ENCODE measurements around the gene ADAMTS12. TPM values are rescaled to one million over a fixed set of nuclear protein-coding genes. Genes with fewer than 3 reads are reported as not detected.

The ADAMTS12 gene
- total and polyA plus RNA-seq, 2 of the 8 experiments (the other 6 are each of a cell fraction or from before 2014, with no cell fraction given), result 6.4 to 12.8 TPM

- no peak for TF ChIP-seq SIN3A (conservative IDR thresholded peaks at IDR 0.05 in 1 of 2, IDR thresholded peaks at IDR 0.05 in 1 of 2; ENCODE audit: low read depth in 1 of 2, low read length in 2 of 2)
- no peak for TF ChIP-seq CHD1 (IDR thresholded peaks at IDR 0.05; ENCODE audit: low read depth, low read length)
- no peak for TF ChIP-seq POLR2AphosphoS5 (IDR thresholded peaks at IDR 0.05; ENCODE audit: low read depth, low read length)
- no peak for TF ChIP-seq JUN (IDR thresholded peaks at IDR 0.05; ENCODE audit: low read depth, low read length)
- no peak for TF ChIP-seq POU5F1 (IDR thresholded peaks at IDR 0.05; ENCODE audit: low read depth, low read length)
- TF ChIP-seq EGR1 (IDR thresholded peaks at IDR 0.05; ENCODE audit: borderline replicate concordance, low read depth, low read length), result no peak
- peak; percentile 89 for TF ChIP-seq MAFK (IDR thresholded peaks at IDR 0.05; ENCODE audit: low read depth, low read length)
- no peak for TF ChIP-seq HDAC6 (IDR thresholded peaks at IDR 0.05; ENCODE audit: low read depth, low read length)
- no peak for TF ChIP-seq SIRT6 (IDR thresholded peaks at IDR 0.05; ENCODE audit: low read length)
- no peak for TF ChIP-seq RXRA (IDR thresholded peaks at IDR 0.05; ENCODE audit: insufficient read depth, low read depth, low read length)
- no peak for TF ChIP-seq TAF7 (optimal IDR thresholded peaks at IDR 0.05; ENCODE audit: borderline replicate concordance, low read depth, low read length)
- no peak for TF ChIP-seq KDM1A (IDR thresholded peaks at IDR 0.05; ENCODE audit: borderline replicate concordance, low read length)
- no peak for TF ChIP-seq CREB1 (IDR thresholded peaks at IDR 0.05)
- no peak for TF ChIP-seq ASH2L (IDR thresholded peaks at IDR 0.05; ENCODE audit: low read length)
- peak; percentile 97 for TF ChIP-seq BACH1 (IDR thresholded peaks at IDR 0.05; ENCODE audit: low read length)
- TF ChIP-seq RBBP5 (IDR thresholded peaks at IDR 0.05; ENCODE audit: borderline replicate concordance, low read depth, low read length), result no peak
- TF ChIP-seq CBX8 (IDR thresholded peaks at IDR 0.05; ENCODE audit: borderline replicate concordance, low read depth, low read length), result no peak
Measured at GRCh38 chr5:33850100-33850594, 41.6 kb downstream of the ADAMTS12 start (continued).

Data from H1 (cell line).